ENCODE data around the gene WNT7B. TPM values are rescaled to one million over a fixed set of nuclear protein-coding genes. Genes with fewer than 3 reads are reported as not detected.
"Not testable (repeated sequence)": the region's sequence is repeated elsewhere in the genome, so short reads cannot be mapped to it uniquely, and the experiment has no call there.

WNT7B gene
- total RNA-seq, 4 donors from 2014 or later, result not detected

- peak in 2 of 3 donors; percentile 57 to 65 for DNase-seq
- H3K4me3 ChIP-seq, result no peak overlapping the region
Observed at GRCh38 chr22:46007848-46008261, 30.9 kb upstream of the WNT7B start.

GRCh38 chr22:46007003-46007847, 30.3 kb upstream of the WNT7B start:
- Histone ChIP-seq H3K9me3 (peaks cover 0 to 5% (median 0%) of the 10 kb centered on the region in 4 donors), H3K36me3 (no peaks in the 10 kb centered on the region), H3K4me1 (peaks cover 4 to 28% (median 7%) of the 10 kb centered on the region in 4 donors), H3K27ac (peak overlapping the region; percentile 72 to 91 (median 80)), H3K27me3 (no peaks in the 10 kb centered on the region), H3K4me3 (no peak overlapping the region)
- no peak for TF ChIP-seq POLR2A (IDR thresholded peaks at IDR 0.05)
- no peak for TF ChIP-seq CTCF (IDR thresholded peaks at IDR 0.05)
- peak in 2 of 3 donors; percentile 66 to 70 for DNase-seq

More at GRCh38 chr22:46007848-46008261, 30.9 kb upstream of the WNT7B start:
- H3K27me3 ChIP-seq, result no peaks in the 10 kb centered on the region
- peaks cover 5 to 33% (median 8%) of the 10 kb centered on the region in 4 donors for H3K4me1 ChIP-seq
- H3K36me3 ChIP-seq, result no peaks in the 10 kb centered on the region
- H3K9me3 ChIP-seq, result peaks cover 0 to 5% (median 0%) of the 10 kb centered on the region in 4 donors
- no peak for TF ChIP-seq POLR2A (IDR thresholded peaks at IDR 0.05)
- no peak for TF ChIP-seq CTCF (IDR thresholded peaks at IDR 0.05)
- peak overlapping the region; percentile 72 to 91 (median 80) for H3K27ac ChIP-seq

GRCh38 chr22:46006379-46007002, 29.5 kb upstream of the WNT7B start:
- peaks cover 0 to 5% (median 0%) of the 10 kb centered on the region in 4 donors for H3K9me3 ChIP-seq
- DNase-seq, result peak; percentile 85 to 96 (median 94)
- H3K27me3 ChIP-seq, result no peaks in the 10 kb centered on the region
- no peaks in the 10 kb centered on the region for H3K36me3 ChIP-seq
- peak; percentile 85 to 96 (median 94) for TF ChIP-seq CTCF (IDR thresholded peaks at IDR 0.05)
- TF ChIP-seq POLR2A (IDR thresholded peaks at IDR 0.05), result no peak
- H3K4me3 ChIP-seq, result peak overlapping the region in 1 of 4 donors; percentile 29
- peak overlapping the region; percentile 72 to 91 (median 80) for H3K27ac ChIP-seq
- H3K4me1 ChIP-seq, result peaks cover 4 to 35% (median 7%) of the 10 kb centered on the region in 4 donors

- H3K27me3 ChIP-seq, H3K4me3 ChIP-seq, H3K9me3 ChIP-seq, H3K36me3 ChIP-seq, H3K27ac ChIP-seq: not testable (repeated sequence)
- DNase-seq, result peak in 1 of 3 donors; percentile 40
- peaks cover 4 to 40% (median 7%) of the 10 kb centered on the region in 4 donors for H3K4me1 ChIP-seq
Observed at GRCh38 chr22:46005116-46005705, 28.2 kb upstream of the WNT7B start.

- TF ChIP-seq CTCF (IDR thresholded peaks at IDR 0.05), result no peak
- TF ChIP-seq POLR2A (IDR thresholded peaks at IDR 0.05), result no peak
- Histone ChIP-seq H3K27me3 (no peaks in the 10 kb centered on the region), H3K9me3 (no peaks in the 10 kb centered on the region), H3K4me1 (peaks cover 4 to 43% (median 7%) of the 10 kb centered on the region in 4 donors), H3K36me3 (no peaks in the 10 kb centered on the region), H3K4me3 (no peak overlapping the region), H3K27ac (no peak overlapping the region)
- peak in 1 of 3 donors; percentile 46 for DNase-seq
Observed at GRCh38 chr22:46004105-46004866, 27.3 kb upstream of the WNT7B start.

All from Peyer's patch (tissue), 4 donors.